Measurements from ENCODE around the gene FAM227A. TPM values are rescaled to one million over a fixed set of nuclear protein-coding genes. Genes with fewer than 3 reads are reported as not detected.
A peak's percentile ranks its signal among the peaks of the same experiment; 100 is the strongest.

Gene FAM227A
- total and polyA plus RNA-seq, 2 of the 13 experiments (the other 11 are each of a cell fraction or from before 2014, with no cell fraction given), result 1.0 to 1.5 TPM

DNA sequence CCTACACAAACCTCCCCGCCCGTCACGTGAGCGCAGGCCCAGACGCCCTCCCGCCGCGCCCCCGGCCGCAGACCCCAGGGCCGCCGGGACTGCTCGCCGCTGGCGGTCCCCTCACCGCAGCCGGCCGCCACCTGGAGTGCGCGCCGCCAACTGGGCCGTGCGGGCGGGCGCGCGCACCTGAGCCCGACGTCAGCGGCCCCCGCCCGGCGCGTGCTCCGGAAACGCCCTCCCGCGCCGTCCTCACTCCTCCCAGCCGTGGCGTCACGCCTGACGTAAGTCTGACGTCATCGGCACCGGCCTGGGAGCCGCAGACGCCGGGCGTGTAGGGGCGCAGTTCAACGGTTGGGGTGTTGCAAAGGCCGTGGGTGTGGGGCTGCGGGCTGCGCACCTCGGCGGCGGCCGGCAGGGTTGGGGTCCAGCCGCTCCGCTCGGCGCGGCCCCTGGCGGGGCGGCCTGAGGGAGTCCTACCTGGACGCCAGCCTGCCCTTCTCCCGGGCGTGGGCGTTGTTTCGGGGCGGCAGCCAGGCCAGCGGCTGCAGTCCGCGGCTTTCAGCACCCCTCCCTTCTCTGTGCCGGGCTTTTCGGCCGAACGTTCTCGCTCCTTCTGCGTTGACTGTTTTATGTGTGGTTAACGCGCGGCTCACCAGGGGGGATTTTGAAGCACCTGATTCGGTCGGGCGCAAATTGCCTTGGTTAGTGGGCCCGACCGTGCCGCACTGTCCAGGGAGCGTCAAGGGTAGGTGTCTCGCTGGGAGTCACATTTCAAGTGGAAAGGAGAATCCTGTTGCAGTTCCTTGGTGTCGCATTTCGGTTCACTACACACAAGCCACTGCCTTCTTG is 44.8 kb upstream of the FAM227A start, which contains the start of gene JOSD1 (continued):
- TF ChIP-seq EEA1 (CRISPR knock-in tag; IDR thresholded peaks at IDR 0.05; ENCODE audit: borderline replicate concordance) (0 out of 2 replicates have a peak, but pooled peaks have one; percentile 27), KLF15 (CRISPR knock-in tag; IDR thresholded peaks at IDR 0.05; ENCODE audit: borderline replicate concordance) (peak; percentile 67; the same call in 1 of the 2 replicates), ZNF441 (CRISPR knock-in tag; IDR thresholded peaks at IDR 0.05; ENCODE audit: borderline replicate concordance) (peak; percentile 53; the same call in 1 of the 2 replicates), GZF1 (CRISPR knock-in tag; IDR thresholded peaks at IDR 0.05) (no peak; the same call in 1 of the 2 replicates), CENPX (CRISPR knock-in tag; IDR thresholded peaks at IDR 0.05) (no peak), NFRKB (IDR thresholded peaks at IDR 0.05) (no peak), ZNF468 (CRISPR knock-in tag; IDR thresholded peaks at IDR 0.05) (no peak), ZNF709 (CRISPR knock-in tag; IDR thresholded peaks at IDR 0.05) (peak; percentile 62), NR2F1 (CRISPR knock-in tag; IDR thresholded peaks at IDR 0.05) (no peak), ZNF136 (CRISPR knock-in tag; IDR thresholded peaks at IDR 0.05; ENCODE audit: low read depth) (no peak), FOXK1 (CRISPR knock-in tag; IDR thresholded peaks at IDR 0.05; ENCODE audit: borderline replicate concordance, low read depth) (no peak; the same call in 1 of the 2 replicates)
- TF ChIP-seq, protein P1, sequence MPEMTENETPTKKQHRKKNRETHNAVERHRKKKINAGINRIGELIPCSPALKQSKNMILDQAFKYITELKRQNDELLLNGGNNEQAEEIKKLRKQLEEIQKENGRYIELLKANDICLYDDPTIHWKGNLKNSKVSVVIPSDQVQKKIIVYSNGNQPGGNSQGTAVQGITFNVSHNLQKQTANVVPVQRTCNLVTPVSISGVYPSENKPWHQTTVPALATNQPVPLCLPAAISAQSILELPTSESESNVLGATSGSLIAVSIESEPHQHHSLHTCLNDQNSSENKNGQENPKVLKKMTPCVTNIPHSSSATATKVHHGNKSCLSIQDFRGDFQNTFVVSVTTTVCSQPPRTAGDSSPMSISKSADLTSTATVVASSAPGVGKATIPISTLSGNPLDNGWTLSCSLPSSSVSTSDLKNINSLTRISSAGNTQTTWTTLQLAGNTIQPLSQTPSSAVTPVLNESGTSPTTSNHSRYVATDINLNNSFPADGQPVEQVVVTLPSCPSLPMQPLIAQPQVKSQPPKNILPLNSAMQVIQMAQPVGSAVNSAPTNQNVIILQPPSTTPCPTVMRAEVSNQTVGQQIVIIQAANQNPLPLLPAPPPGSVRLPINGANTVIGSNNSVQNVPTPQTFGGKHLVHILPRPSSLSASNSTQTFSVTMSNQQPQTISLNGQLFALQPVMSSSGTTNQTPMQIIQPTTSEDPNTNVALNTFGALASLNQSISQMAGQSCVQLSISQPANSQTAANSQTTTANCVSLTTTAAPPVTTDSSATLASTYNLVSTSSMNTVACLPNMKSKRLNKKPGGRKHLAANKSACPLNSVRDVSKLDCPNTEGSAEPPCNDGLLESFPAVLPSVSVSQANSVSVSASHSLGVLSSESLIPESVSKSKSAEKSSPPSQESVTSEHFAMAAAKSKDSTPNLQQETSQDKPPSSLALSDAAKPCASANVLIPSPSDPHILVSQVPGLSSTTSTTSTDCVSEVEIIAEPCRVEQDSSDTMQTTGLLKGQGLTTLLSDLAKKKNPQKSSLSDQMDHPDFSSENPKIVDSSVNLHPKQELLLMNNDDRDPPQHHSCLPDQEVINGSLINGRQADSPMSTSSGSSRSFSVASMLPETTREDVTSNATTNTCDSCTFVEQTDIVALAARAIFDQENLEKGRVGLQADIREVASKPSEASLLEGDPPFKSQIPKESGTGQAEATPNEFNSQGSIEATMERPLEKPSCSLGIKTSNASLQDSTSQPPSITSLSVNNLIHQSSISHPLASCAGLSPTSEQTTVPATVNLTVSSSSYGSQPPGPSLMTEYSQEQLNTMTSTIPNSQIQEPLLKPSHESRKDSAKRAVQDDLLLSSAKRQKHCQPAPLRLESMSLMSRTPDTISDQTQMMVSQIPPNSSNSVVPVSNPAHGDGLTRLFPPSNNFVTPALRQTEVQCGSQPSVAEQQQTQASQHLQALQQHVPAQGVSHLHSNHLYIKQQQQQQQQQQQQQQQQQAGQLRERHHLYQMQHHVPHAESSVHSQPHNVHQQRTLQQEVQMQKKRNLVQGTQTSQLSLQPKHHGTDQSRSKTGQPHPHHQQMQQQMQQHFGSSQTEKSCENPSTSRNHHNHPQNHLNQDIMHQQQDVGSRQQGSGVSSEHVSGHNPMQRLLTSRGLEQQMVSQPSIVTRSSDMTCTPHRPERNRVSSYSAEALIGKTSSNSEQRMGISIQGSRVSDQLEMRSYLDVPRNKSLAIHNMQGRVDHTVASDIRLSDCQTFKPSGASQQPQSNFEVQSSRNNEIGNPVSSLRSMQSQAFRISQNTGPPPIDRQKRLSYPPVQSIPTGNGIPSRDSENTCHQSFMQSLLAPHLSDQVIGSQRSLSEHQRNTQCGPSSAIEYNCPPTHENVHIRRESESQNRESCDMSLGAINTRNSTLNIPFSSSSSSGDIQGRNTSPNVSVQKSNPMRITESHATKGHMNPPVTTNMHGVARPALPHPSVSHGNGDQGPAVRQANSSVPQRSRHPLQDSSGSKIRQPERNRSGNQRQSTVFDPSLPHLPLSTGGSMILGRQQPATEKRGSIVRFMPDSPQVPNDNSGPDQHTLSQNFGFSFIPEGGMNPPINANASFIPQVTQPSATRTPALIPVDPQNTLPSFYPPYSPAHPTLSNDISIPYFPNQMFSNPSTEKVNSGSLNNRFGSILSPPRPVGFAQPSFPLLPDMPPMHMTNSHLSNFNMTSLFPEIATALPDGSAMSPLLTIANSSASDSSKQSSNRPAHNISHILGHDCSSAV (CRISPR knock-in tag; IDR thresholded peaks at IDR 0.05; ENCODE audit: borderline replicate concordance), result no peak
- TF ChIP-seq, protein P2, sequence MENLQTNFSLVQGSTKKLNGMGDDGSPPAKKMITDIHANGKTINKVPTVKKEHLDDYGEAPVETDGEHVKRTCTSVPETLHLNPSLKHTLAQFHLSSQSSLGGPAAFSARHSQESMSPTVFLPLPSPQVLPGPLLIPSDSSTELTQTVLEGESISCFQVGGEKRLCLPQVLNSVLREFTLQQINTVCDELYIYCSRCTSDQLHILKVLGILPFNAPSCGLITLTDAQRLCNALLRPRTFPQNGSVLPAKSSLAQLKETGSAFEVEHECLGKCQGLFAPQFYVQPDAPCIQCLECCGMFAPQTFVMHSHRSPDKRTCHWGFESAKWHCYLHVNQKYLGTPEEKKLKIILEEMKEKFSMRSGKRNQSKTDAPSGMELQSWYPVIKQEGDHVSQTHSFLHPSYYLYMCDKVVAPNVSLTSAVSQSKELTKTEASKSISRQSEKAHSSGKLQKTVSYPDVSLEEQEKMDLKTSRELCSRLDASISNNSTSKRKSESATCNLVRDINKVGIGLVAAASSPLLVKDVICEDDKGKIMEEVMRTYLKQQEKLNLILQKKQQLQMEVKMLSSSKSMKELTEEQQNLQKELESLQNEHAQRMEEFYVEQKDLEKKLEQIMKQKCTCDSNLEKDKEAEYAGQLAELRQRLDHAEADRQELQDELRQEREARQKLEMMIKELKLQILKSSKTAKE (CRISPR knock-in tag; IDR thresholded peaks at IDR 0.05; ENCODE audit: borderline replicate concordance), result 0 out of 2 replicates have a peak, but pooled peaks have one; percentile 29
- TF ChIP-seq, protein P3, sequence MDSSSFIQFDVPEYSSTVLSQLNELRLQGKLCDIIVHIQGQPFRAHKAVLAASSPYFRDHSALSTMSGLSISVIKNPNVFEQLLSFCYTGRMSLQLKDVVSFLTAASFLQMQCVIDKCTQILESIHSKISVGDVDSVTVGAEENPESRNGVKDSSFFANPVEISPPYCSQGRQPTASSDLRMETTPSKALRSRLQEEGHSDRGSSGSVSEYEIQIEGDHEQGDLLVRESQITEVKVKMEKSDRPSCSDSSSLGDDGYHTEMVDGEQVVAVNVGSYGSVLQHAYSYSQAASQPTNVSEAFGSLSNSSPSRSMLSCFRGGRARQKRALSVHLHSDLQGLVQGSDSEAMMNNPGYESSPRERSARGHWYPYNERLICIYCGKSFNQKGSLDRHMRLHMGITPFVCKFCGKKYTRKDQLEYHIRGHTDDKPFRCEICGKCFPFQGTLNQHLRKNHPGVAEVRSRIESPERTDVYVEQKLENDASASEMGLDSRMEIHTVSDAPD (CRISPR knock-in tag; IDR thresholded peaks at IDR 0.05), result peak; percentile 59; the same call in 1 of the 2 replicates
- TF ChIP-seq, protein P4, sequence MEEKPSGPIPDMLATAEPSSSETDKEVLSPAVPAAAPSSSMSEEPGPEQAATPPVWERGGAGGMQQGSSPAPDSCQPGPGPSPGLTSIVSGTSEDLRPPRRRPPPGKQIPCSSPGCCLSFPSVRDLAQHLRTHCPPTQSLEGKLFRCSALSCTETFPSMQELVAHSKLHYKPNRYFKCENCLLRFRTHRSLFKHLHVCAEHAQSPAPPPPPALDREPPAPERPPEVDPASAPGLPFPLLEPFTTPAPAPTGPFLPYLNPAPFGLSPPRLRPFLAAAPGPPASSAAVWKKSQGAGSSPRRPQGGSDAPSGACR (CRISPR knock-in tag; IDR thresholded peaks at IDR 0.05), result 0 out of 2 replicates have a peak, but pooled peaks have one; percentile 23

Measured in HepG2 (cell line).